ENCODE results near the gene CD164L2. TPM values are rescaled to one million over a fixed set of nuclear protein-coding genes. Genes with fewer than 3 reads are reported as not detected.

CD164L2 gene
- total RNA-seq, 1 experiment from 2014 or later: not detected

GRCh38 chr1:27356619-27357280 is 26.4 kb downstream of the CD164L2 start:
- in situ Hi-C loops (cut with HindIII; ENCODE audit: low pct_unique_long_range_greater_than_20kb, low sequenced_read_pairs): no loop called here
- no peak for DNase-seq (ENCODE audit: low read depth)

- in situ Hi-C loops (cut with HindIII; ENCODE audit: low pct_unique_long_range_greater_than_20kb, low sequenced_read_pairs): no loop called here
- DNase-seq (ENCODE audit: low read depth): no peak
These were observed 26.9 kb downstream of the CD164L2 start for GRCh38 chr1:27356277-27356618.

DNA sequence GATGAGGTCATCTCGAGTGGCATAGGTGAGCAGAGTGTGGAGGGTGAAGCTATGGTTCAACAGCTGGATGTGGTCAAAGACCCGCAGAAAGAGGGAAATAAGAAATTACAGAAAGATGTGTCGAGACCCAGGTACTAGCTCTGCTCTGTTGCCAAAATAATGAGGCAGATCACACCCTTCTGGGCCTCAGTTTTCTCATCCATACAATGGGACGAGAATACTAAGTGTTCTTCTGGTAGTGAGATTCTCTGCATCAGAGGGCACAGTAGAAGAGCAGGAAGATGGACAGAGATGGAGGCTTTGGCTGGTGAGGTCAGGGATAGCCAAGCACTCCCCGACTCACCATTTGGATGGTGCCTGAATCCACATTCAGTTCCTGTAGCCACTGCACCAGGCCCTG is 27.4 kb downstream of the CD164L2 start:
- DNase-seq (ENCODE audit: low read depth): no peak
- in situ Hi-C loops (cut with HindIII; ENCODE audit: low pct_unique_long_range_greater_than_20kb, low sequenced_read_pairs): no loop called here

- no peak for DNase-seq (ENCODE audit: low read depth)
- in situ Hi-C loops (cut with HindIII; ENCODE audit: low pct_unique_long_range_greater_than_20kb, low sequenced_read_pairs): no loop called here
These were observed 29.5 kb downstream of the CD164L2 start for GRCh38 chr1:27353629-27354028.

DNA sequence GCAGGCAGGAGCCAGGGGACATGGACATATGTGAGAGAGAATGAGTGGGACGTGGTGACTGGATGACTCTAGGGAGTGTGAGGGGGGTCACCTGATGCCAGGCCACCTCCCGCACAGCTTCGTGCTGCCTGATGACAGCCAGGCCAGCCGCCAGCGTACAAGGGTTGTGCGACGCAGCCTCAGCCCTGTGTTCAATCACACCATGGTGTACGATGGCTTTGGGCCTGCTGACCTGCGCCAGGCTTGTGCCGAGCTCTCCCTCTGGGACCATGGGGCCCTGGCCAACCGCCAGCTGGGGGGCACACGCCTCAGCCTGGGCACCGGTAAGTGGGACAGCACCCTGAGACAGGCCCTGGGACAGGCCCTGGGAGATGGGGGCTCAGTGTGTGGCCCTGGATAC is 30.0 kb downstream of the CD164L2 start:
- in situ Hi-C loops (cut with HindIII; ENCODE audit: low pct_unique_long_range_greater_than_20kb, low sequenced_read_pairs): no loop called here
- DNase-seq (ENCODE audit: low read depth): no peak

DNA sequence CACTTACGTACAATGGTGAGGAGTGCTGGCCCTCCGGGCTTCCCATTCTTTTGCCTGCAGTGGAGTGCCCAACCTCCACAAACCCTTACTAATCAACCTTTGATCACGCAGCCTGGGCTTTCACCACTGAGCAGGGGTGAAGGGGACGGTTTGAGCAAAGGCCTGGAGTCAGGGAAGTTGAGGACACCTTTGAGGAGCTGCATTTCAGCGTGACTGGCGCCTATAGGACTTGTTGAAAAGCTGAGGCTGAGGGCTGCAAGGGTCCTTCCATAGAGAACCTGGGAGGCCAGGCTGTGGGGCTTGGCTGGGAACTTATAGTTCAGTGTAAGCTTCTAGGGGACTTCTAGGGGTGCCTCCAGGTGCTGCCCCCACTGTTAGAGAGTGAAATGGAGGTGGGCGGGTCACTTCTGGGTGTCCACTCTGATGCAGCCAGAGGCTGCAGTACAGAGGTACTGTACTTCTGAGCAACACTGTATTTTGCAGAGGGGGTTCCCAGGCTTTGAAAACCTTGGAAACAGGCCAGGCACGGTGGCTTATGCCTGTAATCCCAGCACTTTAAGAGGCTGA is 31.5 kb downstream of the CD164L2 start:
- no peak for DNase-seq (ENCODE audit: low read depth)
- in situ Hi-C loops (cut with HindIII; ENCODE audit: low pct_unique_long_range_greater_than_20kb, low sequenced_read_pairs): no loop called here

GRCh38 chr1:27350663-27351540 is 32.2 kb downstream of the CD164L2 start:
- no peak for DNase-seq (ENCODE audit: low read depth)
- in situ Hi-C loops (cut with HindIII; ENCODE audit: low pct_unique_long_range_greater_than_20kb, low sequenced_read_pairs): no loop called here

GRCh38 chr1:27349784-27350662 is 33.1 kb downstream of the CD164L2 start:
- in situ Hi-C loops (cut with HindIII; ENCODE audit: low pct_unique_long_range_greater_than_20kb, low sequenced_read_pairs): no loop called here
- peak; percentile 33 for DNase-seq (ENCODE audit: low read depth)

GRCh38 chr1:27348861-27349783 is 34.0 kb downstream of the CD164L2 start:
- in situ Hi-C loops (cut with HindIII; ENCODE audit: low pct_unique_long_range_greater_than_20kb, low sequenced_read_pairs): no loop called here
- DNase-seq (ENCODE audit: low read depth): peak; percentile 39

- in situ Hi-C loops (cut with HindIII; ENCODE audit: low pct_unique_long_range_greater_than_20kb, low sequenced_read_pairs): no loop called here
- DNase-seq (ENCODE audit: low read depth): no peak
These were observed 36.0 kb downstream of the CD164L2 start for GRCh38 chr1:27346991-27347624.

DNA sequence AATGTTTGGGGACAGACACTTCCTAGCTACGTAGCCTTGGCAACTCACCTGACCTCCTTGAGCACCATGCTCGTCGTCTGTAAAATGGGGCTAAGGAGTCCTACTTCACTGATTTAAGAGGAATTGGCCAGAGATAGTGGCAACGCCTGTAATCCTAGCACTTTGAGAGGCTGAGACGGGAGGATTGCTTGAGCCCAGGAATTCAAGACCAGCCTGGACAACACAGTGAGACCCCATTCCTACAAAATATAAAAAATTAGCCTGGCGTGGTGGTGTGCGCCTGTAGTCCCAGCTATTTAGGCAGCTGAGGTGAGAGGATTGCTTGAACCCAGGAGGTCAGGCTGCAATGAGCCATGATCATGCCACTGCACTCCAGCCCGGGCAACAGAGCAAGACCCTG is 36.8 kb downstream of the CD164L2 start:
- in situ Hi-C loops (cut with HindIII; ENCODE audit: low pct_unique_long_range_greater_than_20kb, low sequenced_read_pairs): no loop called here
- DNase-seq (ENCODE audit: low read depth): no peak

DNA sequence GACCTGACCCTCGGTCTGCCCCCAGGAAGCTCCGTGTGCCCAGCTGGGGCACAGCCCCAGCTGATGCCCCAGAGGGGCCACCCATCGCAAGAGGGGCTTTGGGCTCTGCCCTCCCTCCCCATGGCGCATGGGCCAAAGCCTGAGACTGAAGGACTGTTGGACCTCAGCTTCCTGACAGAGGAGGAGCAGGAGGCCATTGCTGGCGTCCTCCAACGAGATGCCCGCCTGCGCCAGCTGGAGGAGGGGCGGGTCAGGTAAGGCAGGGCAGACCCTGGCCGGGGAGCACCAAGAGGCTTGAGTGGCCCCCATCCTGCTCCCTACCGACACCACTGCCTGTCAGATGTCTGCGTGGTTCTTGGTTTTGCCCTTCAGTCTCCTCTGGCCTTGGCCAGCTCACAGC is 37.9 kb downstream of the CD164L2 start:
- in situ Hi-C loops (cut with HindIII; ENCODE audit: low pct_unique_long_range_greater_than_20kb, low sequenced_read_pairs): no loop called here
- DNase-seq (ENCODE audit: low read depth): no peak

- in situ Hi-C loops (cut with HindIII; ENCODE audit: low pct_unique_long_range_greater_than_20kb, low sequenced_read_pairs): no loop called here
- DNase-seq (ENCODE audit: low read depth): no peak
These were observed 39.5 kb downstream of the CD164L2 start for GRCh38 chr1:27343639-27344025.

DNA sequence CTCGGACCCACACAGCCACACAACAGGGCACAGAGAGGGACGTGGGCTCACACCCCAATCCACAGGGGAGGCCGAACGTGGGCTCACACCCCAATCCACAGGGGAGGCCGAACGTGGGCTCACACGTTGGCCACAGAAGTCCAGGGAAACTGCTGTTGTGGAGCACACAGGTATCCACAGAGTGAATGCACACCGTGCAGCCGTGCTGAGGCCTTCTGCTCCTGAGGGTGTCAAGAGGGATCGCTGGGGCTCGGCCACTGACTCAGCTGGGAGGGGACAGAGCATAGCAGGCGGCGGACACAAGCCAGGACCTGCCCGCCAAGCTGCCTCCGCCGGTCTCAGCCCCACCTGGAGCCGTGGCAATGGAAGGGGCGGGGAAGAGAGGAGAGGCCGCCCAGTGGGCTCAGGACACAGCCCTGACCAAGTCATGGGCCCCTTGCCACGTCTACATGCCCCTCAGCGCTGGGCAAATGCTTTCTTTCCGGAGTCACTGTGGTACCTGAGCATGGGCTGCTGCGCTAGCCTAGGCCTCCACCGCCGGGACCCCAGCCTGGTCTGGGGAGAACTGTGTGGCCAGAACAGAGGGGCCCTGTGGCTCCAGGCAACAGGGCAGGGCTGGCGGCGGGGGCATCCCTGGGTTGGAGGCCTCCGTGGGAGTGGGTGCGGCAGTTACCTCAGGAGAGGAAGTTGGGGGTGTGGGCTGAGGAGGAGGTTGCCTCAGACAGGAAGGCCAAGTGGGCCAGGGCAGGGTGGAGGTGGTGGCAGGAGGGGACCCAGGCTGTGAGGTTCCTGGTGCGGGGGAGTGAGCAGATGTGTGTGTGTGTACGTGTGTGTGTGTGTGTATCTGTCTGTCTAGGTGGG is 40.1 kb downstream of the CD164L2 start:
- in situ Hi-C loops (cut with HindIII; ENCODE audit: low pct_unique_long_range_greater_than_20kb, low sequenced_read_pairs): no loop called here
- peak; percentile 86 for DNase-seq (ENCODE audit: low read depth)

GRCh38 chr1:27342391-27342777 is 40.7 kb downstream of the CD164L2 start:
- in situ Hi-C loops (cut with HindIII; ENCODE audit: low pct_unique_long_range_greater_than_20kb, low sequenced_read_pairs): no loop called here
- no peak for DNase-seq (ENCODE audit: low read depth)

GRCh38 chr1:27341525-27342252 is 41.4 kb downstream of the CD164L2 start, which contains the start of gene SYTL1:
Gene SYTL1, plus strand, starts transcription at chr1:27342022. Its CDS starts 3,313 bp downstream, at chr1:27345335.
- in situ Hi-C loops (cut with HindIII; ENCODE audit: low pct_unique_long_range_greater_than_20kb, low sequenced_read_pairs): no loop called here
- peak; percentile 76 for DNase-seq (ENCODE audit: low read depth)

Data from Caki2 (cell line).